ENCODE measurements around the gene SREBF1.

- TF ChIP-seq CTCF (IDR thresholded peaks at IDR 0.05) (no peak), POLR2A (IDR thresholded peaks at IDR 0.05) (no peak)
Measured at GRCh38 chr17:17793378-17794214, 43.2 kb downstream of the SREBF1 start.
